T1000 (cell line): Measurements from ENCODE around the gene M6PR.
A peak's percentile ranks its signal among the peaks of the same experiment; 100 is the strongest.
"Not testable (repeated sequence)": the region's sequence is repeated elsewhere in the genome, so short reads cannot be mapped to it uniquely, and the experiment has no call there.

ENCODE experiments used
- DNase-seq: peaks from one replicate; lab custom pipeline; 2025; ENCODE audit warnings: mixed read lengths; lab: John Stamatoyannopoulos, UW

M6PR gene

DNA sequence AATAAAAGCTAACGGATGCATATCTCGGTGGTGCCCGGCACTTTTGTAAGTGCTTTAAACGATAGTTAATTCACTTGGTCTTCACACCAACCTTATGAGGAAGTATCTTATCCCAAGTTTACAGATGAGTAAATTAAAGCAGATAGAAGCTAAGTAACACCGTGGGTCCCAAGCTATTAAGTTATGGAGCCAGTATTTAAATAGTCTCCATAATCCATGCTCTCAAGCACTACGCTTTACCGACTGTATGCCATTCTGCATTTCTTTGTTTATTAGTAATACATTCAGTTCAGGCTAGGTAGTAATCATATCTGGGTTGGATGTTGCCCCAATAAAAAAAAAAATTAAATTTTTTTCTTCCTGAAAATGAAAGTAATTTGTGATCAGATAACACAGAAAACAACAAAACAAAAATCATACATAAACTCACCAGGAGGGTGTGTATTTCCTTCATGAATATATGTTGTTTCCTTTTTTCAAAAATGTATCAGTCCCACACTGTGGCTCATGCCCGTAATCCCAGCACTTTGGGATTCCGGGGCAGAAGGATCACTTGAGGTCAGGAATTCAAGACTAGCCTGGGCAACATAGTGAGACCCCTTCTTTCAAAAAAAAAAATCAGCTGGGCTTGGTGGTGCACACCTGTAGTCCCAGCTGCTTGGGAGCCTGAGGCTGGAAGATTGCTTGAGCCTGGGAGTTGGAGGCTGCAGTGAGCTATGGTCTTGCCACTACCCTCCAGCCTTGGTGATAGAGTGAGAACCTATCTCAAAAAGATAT is 1.4 kb upstream of the M6PR start:
- no peak for DNase-seq

DNA sequence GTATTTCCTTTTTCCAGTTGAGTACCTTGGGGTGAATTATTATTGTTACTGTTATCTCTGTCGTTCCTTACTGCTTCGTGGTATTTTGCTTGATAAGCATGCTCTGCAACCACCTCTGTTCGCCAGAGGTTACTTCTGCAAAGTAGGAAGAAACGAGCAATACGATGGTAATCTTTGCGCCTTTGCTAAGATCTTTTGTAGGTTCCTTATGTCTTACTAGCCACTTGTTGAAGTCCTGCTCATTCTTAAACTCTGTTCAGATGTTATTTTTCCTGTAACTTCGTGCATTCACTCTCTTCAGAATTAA is 729 bp upstream of the M6PR start:
- no peak for DNase-seq

- DNase-seq = no peak
These were observed 624 bp downstream of the M6PR start for GRCh38 chr12:8948701-8949341.

DNA sequence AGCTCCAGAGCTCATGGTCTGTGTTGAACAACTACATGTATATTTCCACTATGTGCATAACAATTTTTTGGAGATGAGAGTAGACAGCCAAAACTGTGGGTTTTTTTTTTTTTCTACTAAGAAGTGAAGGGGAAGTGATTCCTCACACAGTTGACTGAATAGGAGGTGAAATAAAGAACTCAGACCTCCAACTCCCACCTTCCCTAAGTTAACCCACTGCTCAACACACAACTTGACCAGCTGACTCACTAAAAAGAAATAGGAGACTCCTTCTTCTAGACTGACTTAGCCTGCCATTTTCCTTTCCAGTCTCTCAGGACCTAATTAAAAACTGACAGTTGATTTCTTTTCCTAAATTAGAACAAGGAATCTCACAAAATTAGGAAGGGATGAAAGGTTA is 1.7 kb downstream of the M6PR start:
- no peak for DNase-seq

DNA sequence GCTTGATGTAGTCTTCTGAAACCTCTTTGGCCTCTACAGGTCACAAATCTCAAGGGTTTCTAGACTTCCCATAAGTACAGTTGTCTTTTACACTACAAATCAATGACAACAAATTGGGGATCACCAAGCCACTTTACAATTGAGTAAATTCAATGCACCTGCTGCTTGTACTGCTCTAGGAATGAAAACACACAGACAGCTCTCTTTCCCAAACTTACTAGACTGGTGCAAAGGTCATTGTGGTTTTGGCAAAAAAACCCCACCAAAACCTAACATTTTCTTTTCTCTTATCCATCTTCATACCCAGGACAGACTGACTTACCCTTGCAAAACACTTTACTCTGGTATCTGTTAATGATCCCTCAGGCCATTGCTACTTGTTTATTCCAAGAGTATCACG is 2.7 kb downstream of the M6PR start:
- DNase-seq = no peak

DNA sequence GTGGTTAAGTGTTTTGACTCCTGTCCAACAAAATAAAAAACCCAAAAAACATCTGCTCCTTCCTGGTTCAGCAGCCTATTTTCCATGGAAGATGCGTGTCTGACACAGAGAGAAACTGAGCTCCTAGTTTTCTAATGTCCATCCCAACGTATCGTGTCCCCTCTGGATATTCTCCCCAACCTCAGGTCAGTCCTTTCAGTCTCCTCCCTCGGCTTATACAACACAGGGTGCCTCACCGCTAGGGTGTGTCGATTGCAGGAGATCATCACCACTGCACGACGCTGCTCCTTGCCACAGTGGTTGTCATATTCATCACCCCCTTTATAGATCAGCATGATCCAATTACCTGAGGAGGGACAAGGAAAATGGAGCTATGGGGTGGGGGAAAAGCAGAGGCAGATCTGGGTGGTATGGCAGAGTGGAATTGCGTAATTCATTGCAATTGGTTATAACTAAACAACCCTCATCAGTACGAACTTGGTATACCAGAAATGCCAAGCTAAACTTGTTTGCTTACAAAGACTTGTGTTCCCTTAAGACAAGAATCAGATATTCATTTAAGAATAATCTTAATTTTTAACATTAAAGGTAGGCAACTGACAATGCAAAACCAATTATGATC is 5.8 kb downstream of the M6PR start:
- no peak for DNase-seq

DNA sequence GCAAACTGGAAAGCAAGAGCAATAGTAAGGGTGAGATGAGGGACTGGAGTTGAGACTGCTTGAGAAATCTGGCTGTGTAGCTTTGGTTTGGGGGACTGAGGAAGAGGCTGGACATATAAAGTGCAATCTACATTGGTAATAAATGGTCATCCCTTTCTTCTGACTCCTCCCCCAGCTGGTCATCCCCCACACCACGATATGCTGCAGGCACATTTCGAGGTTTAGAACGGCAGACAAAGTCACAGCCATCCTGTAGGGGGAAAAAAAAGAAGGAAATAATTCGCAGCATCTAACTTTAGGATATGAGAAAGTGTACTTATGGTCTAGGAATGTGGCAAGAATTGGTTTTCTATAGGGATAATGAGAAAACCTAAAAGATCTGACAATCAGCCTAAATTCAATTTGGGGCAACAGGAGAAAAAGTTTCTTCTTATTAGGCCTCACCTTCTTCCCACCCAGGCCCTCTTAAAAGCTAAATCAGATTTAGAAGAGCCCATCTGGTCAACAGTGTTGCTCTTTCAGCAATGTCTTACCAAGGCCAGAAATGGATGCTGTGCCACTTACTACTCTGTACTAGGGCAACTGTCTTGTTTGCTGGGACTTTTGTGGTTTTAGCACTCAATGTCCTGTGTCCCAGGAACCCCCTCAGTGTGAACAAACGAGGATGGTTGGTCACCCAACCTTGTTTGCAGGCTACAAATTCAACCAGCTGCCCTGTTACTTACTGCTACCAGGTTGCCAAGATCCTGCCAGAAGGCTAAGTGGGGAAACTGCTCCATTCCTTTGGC is 7.6 kb downstream of the M6PR start:
- no peak for DNase-seq

- not testable (repeated sequence) for DNase-seq
These were observed 11.5 kb downstream of the M6PR start for GRCh38 chr12:8937842-8938442.

DNA sequence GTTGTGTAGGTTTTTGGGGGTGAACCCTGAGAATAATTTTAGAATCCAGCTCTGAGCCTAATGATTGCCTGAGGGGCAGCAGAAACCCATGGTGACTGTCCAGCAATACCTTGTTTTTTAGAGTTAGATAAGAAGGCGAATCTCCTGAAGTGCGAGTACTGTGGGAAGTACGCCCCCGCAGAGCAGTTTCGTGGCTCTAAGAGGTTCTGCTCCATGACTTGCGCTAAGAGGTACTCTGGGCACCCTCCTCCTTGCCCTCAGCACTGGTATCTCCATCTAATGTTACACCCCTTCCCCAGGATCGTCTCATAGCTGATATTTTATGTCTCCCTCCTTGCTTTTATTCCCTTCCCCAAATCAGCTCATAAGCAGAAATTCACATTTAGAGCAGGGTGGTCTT is 12.7 kb downstream of the M6PR start:
- DNase-seq = no peak

DNA sequence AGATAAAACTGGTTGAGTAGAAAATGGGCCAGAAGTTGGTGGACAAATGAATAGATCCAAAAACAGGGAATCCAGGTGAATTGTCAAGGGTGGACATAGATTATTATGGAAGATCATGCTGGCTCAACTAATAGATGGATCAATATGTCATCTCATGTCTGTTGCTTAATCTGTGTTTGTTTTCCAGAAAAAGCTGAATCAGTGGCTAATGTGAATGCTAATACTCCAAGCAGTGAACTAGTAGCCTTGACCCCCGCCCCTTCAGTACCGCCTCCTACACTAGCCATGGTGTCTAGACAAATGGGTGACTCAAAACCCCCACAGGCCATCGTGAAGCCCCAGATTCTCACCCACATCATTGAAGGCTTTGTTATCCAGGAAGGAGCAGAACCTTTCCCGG is 15.4 kb downstream of the M6PR start:
- DNase-seq = not testable (repeated sequence)

DNA sequence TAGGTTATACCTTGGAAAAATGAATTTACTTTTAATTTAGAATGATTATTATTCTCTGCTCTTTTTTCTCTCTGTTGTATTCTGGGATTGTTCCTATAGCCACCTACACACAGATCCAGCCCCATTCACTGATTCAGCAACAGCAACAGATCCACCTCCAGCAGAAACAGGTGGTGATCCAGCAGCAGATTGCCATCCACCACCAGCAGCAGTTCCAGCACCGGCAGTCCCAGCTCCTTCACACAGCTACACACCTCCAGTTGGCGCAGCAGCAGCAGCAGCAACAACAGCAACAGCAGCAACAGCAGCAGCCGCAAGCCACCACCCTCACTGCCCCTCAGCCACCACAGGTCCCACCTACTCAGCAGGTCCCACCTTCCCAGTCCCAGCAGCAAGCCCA is 17.0 kb downstream of the M6PR start:
- not testable (repeated sequence) for DNase-seq

- DNase-seq = not testable (repeated sequence)
These were observed 18.7 kb downstream of the M6PR start for GRCh38 chr12:8930655-8931323.

- DNase-seq = no peak
These were observed 26.9 kb downstream of the M6PR start for GRCh38 chr12:8922544-8922943.

DNA sequence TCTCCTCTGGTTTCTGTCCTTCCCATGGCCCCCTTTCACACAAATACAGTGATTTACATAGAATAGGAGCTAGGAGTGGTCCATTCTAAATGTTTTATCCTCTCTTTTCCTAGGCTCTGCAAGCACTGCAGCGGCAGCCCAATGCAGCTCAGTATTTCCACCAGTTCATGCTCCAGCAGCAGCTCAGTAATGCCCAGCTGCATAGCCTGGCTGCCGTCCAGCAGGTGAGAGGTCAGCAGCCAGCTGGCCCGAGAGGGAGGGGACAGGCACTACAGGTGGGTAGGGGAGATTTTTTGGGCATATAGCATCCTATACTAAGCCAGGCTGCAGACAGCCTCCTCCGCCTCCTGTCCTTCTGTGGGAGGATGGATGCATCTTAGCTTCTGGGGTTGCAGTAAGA is 29.8 kb downstream of the M6PR start:
- DNase-seq = not testable (repeated sequence)

DNA sequence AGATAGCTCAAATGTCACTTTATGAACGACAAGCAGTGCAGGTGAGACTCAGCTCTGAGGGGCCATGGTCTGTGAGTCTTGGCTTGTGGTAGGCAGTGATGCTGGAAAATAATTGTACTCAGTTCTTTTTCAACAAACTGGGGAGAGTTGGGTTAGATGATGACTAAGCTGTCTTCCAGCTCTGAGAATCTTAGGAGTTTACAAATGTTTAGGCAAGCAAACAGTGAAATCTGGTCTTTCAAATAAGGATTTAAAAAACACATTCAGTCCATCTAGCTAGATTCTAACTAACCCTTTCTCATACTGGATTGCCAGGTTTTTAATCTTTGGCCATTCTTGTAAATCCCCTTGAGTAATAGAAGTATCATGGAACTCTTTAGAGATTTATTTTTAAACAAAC is 31.7 kb downstream of the M6PR start:
- no peak for DNase-seq

GRCh38 chr12:8917031-8917430 is 32.4 kb downstream of the M6PR start:
- DNase-seq = no peak

DNA sequence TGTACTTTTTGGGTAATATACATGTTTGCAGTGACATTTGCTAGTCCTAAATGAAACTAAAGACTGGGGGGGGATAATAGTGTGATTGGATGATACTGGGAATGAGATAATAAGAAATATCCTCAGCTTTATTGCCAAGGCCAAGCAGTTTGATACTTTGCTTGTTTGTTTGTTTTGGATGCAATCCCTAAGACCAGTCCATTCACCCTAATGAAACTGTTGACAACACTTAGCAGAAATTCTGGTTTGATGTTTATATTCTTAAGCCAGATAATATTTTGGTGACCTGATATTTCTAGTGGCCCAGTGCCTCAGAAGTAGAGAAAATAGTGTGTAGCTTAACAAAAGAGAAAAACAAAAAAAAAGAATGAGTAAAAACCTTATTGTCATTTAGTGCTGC is 33.3 kb downstream of the M6PR start:
- DNase-seq = no peak

- peak; percentile 46 for DNase-seq
These were observed 34.5 kb downstream of the M6PR start for GRCh38 chr12:8914716-8915526.

GRCh38 chr12:8914033-8914715 is 35.3 kb downstream of the M6PR start, which contains the start of gene PHC1:
PHC1 (plus strand) TSS chr12:8914509; CDS start chr12:8917678, 3,169 bp downstream.
- peak; percentile 52 for DNase-seq

GRCh38 chr12:8913702-8914032 is 35.8 kb downstream of the M6PR start:
- DNase-seq = no peak
